HFF-Myc (cell line): ENCODE results near the gene TBATA.

Source experiments
- DNase-seq: peaks from one replicate; pipeline ENCODE4 v3.0.0-alpha.2; 2011; ENCODE audit warnings: low read depth; ENCODE audit errors: extremely low read depth
- H3K4me3 ChIP-seq: replicated peaks from 2 replicates; pipeline ENCODE4 v1.5.1; 2011; ENCODE audit warnings: low read depth, mild to moderate bottlenecking, control low read depth, low read length
- TF ChIP-seq, protein P1 (sequence below): IDR thresholded peaks from 2 replicates; pipeline ENCODE4 v1.5.1; 2012; ENCODE audit warnings: mild to moderate bottlenecking, low read depth, low read length, control low read depth; ENCODE audit errors: missing control alignments

Gene TBATA, protein sequence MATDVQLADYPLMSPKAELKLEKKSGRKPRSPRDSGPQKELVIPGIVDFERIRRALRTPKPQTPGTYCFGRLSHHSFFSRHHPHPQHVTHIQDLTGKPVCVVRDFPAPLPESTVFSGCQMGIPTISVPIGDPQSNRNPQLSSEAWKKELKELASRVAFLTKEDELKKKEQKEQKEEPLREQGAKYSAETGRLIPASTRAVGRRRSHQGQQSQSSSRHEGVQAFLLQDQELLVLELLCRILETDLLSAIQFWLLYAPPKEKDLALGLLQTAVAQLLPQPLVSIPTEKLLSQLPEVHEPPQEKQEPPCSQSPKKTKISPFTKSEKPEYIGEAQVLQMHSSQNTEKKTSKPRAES

DNA sequence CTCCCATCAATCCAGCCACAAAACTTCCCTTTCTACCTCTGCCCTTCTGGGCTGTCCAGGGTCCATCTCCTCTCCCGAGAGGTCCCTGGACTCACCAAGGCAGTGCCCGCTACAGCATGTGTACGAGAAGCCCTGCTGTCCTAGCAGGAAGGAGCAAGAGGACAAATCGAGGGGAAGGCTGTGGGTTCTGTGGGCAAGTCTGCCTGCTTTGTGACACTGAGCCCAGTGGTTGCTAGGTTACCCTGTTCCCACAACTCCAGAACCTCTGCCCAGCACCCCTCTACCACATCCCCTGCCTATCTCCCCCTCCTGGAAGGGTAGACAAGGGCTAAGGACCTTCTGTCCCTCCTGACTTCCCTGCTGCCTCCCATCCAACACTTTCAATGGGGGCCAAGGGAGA lies at the start of gene TBATA:
Gene TBATA, minus strand, starts transcription at position 188 of the 400 bp plus-strand sequence. CDS start 1,998 bp downstream, outside the sequence.
- TF ChIP-seq, protein P1, sequence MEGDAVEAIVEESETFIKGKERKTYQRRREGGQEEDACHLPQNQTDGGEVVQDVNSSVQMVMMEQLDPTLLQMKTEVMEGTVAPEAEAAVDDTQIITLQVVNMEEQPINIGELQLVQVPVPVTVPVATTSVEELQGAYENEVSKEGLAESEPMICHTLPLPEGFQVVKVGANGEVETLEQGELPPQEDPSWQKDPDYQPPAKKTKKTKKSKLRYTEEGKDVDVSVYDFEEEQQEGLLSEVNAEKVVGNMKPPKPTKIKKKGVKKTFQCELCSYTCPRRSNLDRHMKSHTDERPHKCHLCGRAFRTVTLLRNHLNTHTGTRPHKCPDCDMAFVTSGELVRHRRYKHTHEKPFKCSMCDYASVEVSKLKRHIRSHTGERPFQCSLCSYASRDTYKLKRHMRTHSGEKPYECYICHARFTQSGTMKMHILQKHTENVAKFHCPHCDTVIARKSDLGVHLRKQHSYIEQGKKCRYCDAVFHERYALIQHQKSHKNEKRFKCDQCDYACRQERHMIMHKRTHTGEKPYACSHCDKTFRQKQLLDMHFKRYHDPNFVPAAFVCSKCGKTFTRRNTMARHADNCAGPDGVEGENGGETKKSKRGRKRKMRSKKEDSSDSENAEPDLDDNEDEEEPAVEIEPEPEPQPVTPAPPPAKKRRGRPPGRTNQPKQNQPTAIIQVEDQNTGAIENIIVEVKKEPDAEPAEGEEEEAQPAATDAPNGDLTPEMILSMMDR, result no peak
- no peak for DNase-seq
- no peak within 1 kb of the TSS for H3K4me3 ChIP-seq

DNA sequence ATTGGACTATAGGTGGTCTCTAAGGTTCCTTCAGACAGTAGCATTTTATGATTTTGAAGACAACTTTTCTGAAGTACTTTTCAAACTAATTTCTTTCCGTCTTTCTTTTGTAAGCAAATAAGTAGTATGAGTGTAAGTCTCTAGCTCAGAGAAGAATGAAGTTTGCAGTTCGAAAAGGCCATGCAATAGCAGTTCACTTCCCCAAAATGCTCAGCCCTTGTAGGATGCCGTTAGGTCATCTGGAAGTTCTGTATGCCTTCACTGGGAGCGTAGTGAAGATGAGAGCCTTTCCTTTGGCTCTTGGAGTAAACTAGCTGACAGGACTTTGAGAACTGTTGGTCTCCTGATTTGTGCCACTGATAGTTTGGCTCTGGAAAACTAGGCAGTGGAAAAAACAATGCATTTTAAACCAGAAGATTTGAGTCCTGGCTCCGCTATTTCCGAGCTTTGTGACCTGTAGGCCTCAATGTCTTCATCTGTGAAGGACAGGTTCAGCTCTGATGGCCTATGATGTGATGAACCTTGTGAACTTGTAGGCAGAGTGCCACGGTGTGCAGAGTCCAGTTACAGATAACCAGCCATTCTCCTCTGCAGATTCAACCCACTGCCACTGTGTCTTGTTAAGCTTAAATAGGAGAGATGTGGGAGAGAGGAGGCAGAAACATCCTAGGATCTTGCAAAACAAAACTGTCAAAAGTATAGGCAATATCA lies 49.4 kb upstream of the TBATA start:
- no peak for DNase-seq
- no peak overlapping the region for H3K4me3 ChIP-seq
- TF ChIP-seq, protein P1, result no peak

DNA sequence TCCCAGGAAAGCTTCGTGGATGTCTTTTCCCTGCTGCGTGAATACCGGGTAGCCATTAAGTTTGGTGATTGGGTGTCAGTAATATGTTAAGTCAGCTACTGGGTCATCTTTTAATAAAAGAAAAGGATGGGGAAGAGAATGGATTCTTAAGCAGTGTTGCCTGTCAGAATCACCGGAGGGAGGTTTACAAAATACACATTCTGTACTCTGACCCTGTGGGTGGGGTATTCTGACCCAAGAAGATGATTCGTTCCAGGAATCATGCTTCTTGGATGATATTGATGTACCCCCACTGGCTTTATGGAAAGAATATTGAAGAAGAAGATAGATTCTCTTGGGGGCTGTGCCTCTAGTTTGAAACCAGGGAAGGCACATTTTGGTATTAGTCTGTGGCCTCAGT lies 48.8 kb upstream of the TBATA start:
- DNase-seq, result no peak
- TF ChIP-seq, protein P1, result no peak
- no peak overlapping the region for H3K4me3 ChIP-seq

DNA sequence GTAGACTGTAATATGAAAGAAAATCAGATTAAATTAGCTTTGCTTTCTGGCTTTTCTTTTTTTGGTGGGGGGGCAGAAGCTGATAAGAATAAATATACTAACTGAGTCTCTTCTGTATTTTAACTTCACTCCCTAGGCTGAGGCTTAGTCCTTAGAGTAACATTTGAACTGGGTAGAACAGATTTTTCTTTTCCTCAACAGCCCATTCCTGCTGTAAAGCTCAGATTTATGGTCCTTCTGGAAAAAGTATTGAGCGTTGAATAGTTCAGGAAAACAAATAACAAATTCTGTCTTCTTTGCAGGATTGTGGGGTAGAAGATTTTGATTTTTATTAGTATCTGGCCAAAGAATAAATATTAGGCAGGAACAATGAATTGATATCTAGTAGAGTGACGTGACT lies 48.4 kb upstream of the TBATA start:
- TF ChIP-seq, protein P1, result no peak
- no peak overlapping the region for H3K4me3 ChIP-seq

DNA sequence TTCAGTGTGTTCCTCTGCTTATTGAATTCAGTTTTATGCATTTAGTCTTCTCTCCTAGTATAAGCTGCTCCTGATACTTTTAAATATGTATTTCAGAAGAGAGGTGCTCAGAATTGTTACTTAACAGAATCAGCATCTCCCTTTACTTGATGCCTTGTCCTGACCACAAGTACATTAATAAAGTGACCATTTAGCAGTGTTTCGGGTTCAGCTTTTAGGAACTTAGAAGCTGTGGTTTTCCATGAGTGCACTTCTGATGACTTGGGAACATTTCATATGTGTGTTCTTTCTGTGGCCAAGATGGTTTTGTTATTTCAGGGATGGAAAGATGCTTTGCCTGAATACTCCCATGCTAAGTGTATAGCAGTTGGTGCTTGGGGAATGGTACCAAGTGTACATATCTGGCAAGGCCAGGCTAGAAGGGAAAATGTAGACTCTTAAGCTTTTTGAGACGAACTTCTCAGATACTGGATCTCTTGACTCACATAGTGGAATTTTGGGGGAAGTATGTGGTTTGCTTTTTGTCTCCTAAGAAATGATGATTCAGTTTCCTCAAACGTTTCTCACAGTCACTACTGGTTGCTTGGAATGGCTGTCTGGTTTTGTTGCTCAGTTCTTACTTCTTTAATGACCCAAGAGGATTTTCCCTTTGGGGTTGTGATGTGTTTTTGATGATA lies 47.8 kb upstream of the TBATA start:
- DNase-seq, result peak; percentile 46
- TF ChIP-seq, protein P1, result no peak
- no peak overlapping the region for H3K4me3 ChIP-seq

More for the DNA sequence above, 48.4 kb upstream of the TBATA start:
- DNase-seq, result no peak

DNA sequence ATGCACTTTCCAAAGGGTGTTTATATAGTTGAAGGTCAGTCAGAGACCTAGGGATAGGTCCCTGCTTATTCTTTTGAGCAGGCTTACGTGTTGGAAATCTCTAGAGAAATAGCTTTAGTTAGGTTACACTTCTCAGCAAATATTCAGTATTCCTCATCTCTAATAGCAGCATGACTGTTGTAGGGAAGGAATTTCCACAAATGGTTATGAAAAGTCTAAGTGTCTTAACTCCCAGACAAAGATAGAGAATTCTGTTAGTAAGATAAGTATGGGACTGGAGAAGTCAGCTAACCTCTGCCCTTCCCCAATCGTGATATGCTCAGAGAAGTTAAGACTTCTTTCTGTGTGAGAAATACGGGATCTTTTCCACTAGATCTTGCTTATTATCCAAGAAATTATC lies 47.0 kb upstream of the TBATA start:
- no peak for DNase-seq
- no peak overlapping the region for H3K4me3 ChIP-seq
- TF ChIP-seq, protein P1, result no peak
